Fibroblast of the aortic adventitia (primary cell): ENCODE data around the gene KCNAB1. TPM values are rescaled to one million over a fixed set of nuclear protein-coding genes. Genes with fewer than 3 reads are reported as not detected.

Experiments used
- DNase-seq: peaks from one replicate; pipeline ENCODE4 v3.0.0-alpha.2; 2010; ENCODE audit warnings: low read depth
- H3K4me3 ChIP-seq: 2 replicates; pipeline ENCODE4 v1.5.1; 2011; ENCODE audit warnings: low read depth, mild to moderate bottlenecking, control low read depth, low read length, moderate library complexity
- CTCF ChIP-seq: IDR thresholded peaks from 2 replicates; pipeline ENCODE4 v1.5.1; 2011; ENCODE audit warnings: mild to moderate bottlenecking, low read length, control low read depth, inconsistent platforms; ENCODE audit not compliant: insufficient read depth
- total RNA-seq: library from RNA; depleted of rRNA; stranded (reverse); fragments of >200 nt; gene quantifications from 2 replicates; pipeline ENCODE4 v1.2.3, GENCODE V29; 2012; ENCODE audit warnings: low replicate concordance

Gene KCNAB1
- total RNA-seq, 1 donor: 3.3 TPM

- peak; percentile 34 for DNase-seq
- no peak overlapping the region for H3K4me3 ChIP-seq
- no peak for TF ChIP-seq CTCF
These were observed 126.8 kb downstream of the KCNAB1 start for GRCh38 chr3:156246961-156247725.

- H3K4me3 ChIP-seq: no peak overlapping the region
- no peak for DNase-seq
- TF ChIP-seq CTCF: no peak
These were observed 130.2 kb downstream of the KCNAB1 start for GRCh38 chr3:156250550-156250949.

GRCh38 chr3:156251424-156251823, 131.0 kb downstream of the KCNAB1 start:
- H3K4me3 ChIP-seq: no peak overlapping the region
- no peak for DNase-seq
- no peak for TF ChIP-seq CTCF

- no peak for TF ChIP-seq CTCF
- no peak for DNase-seq
- H3K4me3 ChIP-seq: no peak overlapping the region
These were observed 132.3 kb downstream of the KCNAB1 start for GRCh38 chr3:156252656-156253055.

GRCh38 chr3:156253150-156253549, 132.8 kb downstream of the KCNAB1 start:
- TF ChIP-seq CTCF: no peak
- DNase-seq: no peak
- H3K4me3 ChIP-seq: no peak overlapping the region

GRCh38 chr3:156256256-156256655, 135.9 kb downstream of the KCNAB1 start:
- no peak for DNase-seq
- no peak overlapping the region for H3K4me3 ChIP-seq
- no peak for TF ChIP-seq CTCF

- DNase-seq: no peak
- no peak for TF ChIP-seq CTCF
- H3K4me3 ChIP-seq: no peak overlapping the region
These were observed 136.6 kb downstream of the KCNAB1 start for GRCh38 chr3:156256945-156257344.
